NCI-H82 (cell line): ENCODE results near the gene GRIN2A.
A peak's percentile ranks its signal among the peaks of the same experiment; 100 is the strongest.

Experiments
- DNase-seq: peaks from one replicate; lab custom pipeline; 2025; lab: John Stamatoyannopoulos, UW

The GRIN2A gene

GRCh38 chr16:9965079-9965478, 217.1 kb downstream of the GRIN2A start:
- DNase-seq, result no peak

GRCh38 chr16:9964426-9964825, 217.8 kb downstream of the GRIN2A start:
- peak; percentile 68 for DNase-seq

GRCh38 chr16:9957433-9957832, 224.8 kb downstream of the GRIN2A start:
- no peak for DNase-seq

GRCh38 chr16:9957002-9957401, 225.2 kb downstream of the GRIN2A start:
- DNase-seq, result no peak

- DNase-seq, result no peak
These were observed 226.6 kb downstream of the GRIN2A start for GRCh38 chr16:9955677-9956076.

GRCh38 chr16:9953908-9954570, 228.2 kb downstream of the GRIN2A start:
- no peak for DNase-seq

- no peak for DNase-seq
These were observed 231.6 kb downstream of the GRIN2A start for GRCh38 chr16:9950658-9951057.

GRCh38 chr16:9949396-9949795, 232.8 kb downstream of the GRIN2A start:
- no peak for DNase-seq

- no peak for DNase-seq
These were observed 233.3 kb downstream of the GRIN2A start for GRCh38 chr16:9948933-9949332.

GRCh38 chr16:9946022-9946720, 236.1 kb downstream of the GRIN2A start:
- DNase-seq, result no peak

GRCh38 chr16:9943121-9943520, 239.1 kb downstream of the GRIN2A start:
- DNase-seq, result no peak

- peak; percentile 34 for DNase-seq
These were observed 241.0 kb downstream of the GRIN2A start for GRCh38 chr16:9941245-9941644.

- no peak for DNase-seq
These were observed 247.3 kb downstream of the GRIN2A start for GRCh38 chr16:9934723-9935508.

- no peak for DNase-seq
These were observed 249.1 kb downstream of the GRIN2A start for GRCh38 chr16:9932919-9933653.

GRCh38 chr16:9932000-9932399, 250.2 kb downstream of the GRIN2A start:
- no peak for DNase-seq

GRCh38 chr16:9929836-9930235, 252.4 kb downstream of the GRIN2A start:
- no peak for DNase-seq

GRCh38 chr16:9929313-9929712, 252.9 kb downstream of the GRIN2A start:
- no peak for DNase-seq

GRCh38 chr16:9922441-9922840, 259.8 kb downstream of the GRIN2A start:
- DNase-seq, result peak; percentile 43

GRCh38 chr16:9921997-9922396, 260.2 kb downstream of the GRIN2A start:
- DNase-seq, result peak; percentile 30

- no peak for DNase-seq
These were observed 262.8 kb downstream of the GRIN2A start for GRCh38 chr16:9919460-9919859.

GRCh38 chr16:9917691-9918090, 264.5 kb downstream of the GRIN2A start:
- no peak for DNase-seq

GRCh38 chr16:9913604-9914326, 268.5 kb downstream of the GRIN2A start:
- no peak for DNase-seq
